ENCODE results near the gene U2AF1L4.

U2AF1L4 gene, protein sequence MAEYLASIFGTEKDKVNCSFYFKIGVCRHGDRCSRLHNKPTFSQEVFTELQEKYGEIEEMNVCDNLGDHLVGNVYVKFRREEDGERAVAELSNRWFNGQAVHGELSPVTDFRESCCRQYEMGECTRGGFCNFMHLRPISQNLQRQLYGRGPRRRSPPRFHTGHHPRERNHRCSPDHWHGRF
- 2.9 to 3.2 reads per million in 2 experiments for total RNA-seq

- DNase-seq (ENCODE audit: low read depth): peak; percentile 95
Observed at GRCh38 chr19:35745328-35746086, at the start of gene U2AF1L4, which contains the start of gene PSENEN. Gene U2AF1L4, minus strand, starts transcription at chr19:35745418. Its CDS starts 27 bp downstream, at chr19:35745391. Gene PSENEN, plus strand, starts transcription at chr19:35745651. Its CDS starts 280 bp downstream, at chr19:35745931.

DNA sequence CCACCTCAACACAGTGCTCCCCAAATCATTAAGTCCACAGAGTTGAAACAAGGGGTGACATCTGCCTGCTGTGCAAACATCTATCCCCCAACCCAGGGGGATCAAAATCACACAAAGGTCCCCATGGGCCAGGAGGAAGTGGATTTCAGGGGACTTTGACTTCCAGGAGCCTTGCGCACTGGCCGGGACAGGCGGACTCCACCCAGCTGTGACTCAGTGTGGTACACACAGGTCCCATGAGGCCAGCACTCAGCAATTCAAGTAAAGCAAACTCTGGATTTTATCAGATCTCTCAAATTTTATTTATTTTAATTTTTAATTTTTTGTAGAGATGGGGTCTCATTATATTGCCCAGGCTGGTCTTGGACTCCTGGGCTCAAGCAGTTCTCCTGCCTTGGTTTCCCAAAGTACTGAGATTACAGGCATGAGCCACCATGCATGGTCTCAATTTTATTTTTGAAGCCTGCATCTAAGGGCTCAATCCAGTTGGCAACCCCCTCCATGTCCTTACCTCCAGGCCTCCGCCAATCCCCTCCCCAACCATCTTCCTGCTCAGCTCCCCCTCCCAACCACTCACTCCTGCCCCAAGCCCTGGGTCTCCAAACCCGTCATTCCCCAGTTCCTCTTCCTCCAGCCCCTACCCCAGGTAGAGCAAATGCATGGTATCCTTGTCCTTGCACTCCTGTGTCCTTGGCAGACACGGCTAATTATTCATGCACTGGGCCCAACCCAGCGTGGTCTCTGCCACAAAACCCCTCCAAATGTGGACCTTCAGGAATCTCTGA, 48.4 kb upstream of the U2AF1L4 start:
- no peak for DNase-seq (ENCODE audit: low read depth)

DNA sequence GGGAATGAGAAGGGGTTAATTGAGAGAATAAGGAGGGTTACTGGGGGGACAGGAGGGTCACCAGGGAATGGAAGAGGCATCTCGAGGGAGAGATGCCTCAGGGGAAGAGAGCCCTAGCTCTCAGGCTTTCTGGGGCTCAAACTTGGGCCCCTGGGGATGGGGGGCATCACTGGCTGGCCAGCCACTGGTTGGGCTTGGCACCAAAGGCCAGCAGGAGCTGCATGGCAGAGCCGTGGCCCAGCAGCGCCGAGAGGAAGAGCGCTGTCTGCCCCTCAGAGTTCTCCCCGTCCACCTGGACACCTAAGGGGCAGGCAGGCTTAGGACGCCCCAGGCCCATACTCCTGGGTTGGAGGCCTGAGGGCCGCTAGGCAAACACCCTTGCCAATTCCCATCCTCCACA, 47.7 kb upstream of the U2AF1L4 start:
- DNase-seq (ENCODE audit: low read depth): no peak

GRCh38 chr19:35792312-35792711, 47.1 kb upstream of the U2AF1L4 start:
- DNase-seq (ENCODE audit: low read depth): no peak

DNA sequence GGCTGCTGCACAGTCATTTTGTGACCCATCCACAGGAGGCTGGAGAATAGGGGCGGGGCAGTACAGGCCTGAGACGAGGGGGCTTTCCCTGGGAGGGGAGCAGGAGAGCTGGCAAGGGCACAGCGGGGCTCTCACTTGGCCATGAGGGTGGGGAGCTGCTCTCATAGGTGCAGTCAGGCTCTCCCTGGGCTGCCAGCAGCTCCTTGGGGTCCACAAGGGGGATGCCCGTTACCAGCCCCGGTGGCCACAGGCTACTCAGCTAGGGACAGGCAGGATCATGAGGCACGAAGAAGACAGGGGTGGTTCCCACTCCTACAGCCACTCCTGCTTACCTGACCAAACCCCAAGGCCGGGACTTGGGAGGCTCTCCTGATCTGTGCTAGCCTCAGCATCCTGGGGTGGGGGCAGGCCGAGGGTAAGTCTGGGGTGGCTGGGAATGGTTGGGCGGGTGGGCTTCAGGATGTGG, 46.6 kb upstream of the U2AF1L4 start:
- no peak for DNase-seq (ENCODE audit: low read depth)

GRCh38 chr19:35790981-35791813, 46.0 kb upstream of the U2AF1L4 start:
- no peak for DNase-seq (ENCODE audit: low read depth)

GRCh38 chr19:35789978-35790944, 45.0 kb upstream of the U2AF1L4 start:
- no peak for DNase-seq (ENCODE audit: low read depth)

- no peak for DNase-seq (ENCODE audit: low read depth)
Observed at GRCh38 chr19:35789195-35789977, 44.2 kb upstream of the U2AF1L4 start.

DNA sequence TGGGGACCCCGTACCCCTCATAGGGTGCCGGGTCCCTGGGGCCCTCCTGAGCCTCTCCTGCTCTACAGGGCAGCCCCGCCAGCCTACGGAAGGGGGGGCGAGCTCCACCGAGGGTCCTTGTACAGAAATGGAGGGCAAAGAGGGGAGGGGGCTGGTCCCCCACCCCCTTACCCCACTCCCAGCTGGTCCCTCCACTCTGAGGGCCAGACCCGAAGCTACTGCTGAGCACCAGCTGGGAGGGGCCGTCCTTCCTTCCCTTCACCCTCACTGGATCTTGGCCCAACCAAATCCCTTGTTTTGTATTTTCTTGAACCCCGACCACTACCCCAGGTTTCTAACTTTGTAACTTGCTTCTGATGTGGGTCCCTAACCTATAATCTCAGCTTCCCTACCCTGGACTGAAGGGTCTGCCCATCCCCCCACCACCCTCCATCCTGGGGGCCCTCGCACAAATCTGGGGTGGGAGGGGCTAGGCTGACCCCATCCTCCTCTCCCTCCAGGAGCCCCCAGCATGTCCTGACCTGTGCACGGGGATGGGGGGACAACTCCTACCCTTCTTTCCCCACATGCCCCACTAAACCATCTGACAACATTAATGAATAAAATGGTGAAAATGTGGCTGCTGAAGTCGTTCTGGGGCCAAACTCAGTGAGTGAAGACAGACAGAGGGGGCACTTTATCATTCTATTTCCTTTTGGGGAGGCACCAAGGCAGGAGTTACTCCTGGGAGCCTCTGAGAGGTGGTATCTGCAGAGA, 43.2 kb upstream of the U2AF1L4 start:
- DNase-seq (ENCODE audit: low read depth): no peak

GRCh38 chr19:35787227-35787799, 42.1 kb upstream of the U2AF1L4 start:
- no peak for DNase-seq (ENCODE audit: low read depth)

DNA sequence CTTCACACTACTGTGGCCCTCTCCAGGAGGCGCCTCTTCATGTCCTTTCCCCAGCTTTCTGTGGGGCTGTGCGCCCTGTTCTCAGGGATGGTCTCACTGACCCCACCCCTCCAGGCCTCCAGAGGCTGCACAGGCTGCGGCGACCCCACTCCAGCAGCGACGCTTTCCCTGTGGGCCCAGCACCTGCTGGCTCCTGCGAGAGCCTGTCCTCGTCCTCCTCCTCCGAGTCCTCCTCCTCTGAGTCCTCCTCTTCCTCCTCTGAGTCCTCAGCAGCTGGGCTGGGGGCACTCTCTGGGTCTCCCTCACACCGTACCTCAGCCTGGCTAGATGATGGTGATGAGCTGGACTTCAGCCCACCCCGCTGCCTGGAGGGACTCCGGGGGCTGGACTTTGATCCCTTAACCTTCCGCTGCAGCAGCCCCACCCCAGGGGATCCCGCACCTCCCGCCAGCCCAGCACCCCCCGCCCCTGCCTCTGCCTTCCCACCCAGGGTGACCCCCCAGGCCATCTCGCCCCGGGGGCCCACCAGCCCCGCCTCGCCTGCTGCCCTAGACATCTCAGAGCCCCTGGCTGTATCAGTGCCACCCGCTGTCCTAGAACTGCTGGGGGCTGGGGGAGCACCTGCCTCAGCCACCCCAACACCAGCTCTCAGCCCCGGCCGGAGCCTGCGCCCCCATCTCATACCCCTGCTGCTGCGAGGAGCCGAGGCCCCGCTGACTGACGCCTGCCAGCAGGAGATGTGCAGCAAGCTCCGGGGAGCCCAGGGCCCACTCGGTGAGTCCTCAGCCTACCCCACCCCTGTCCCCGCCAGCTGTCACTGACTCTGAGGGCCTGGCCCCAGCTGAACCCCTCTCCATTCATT, 41.3 kb upstream of the U2AF1L4 start:
- DNase-seq (ENCODE audit: low read depth): no peak

GRCh38 chr19:35785339-35785627, 40.1 kb upstream of the U2AF1L4 start:
- DNase-seq (ENCODE audit: low read depth): no peak

DNA sequence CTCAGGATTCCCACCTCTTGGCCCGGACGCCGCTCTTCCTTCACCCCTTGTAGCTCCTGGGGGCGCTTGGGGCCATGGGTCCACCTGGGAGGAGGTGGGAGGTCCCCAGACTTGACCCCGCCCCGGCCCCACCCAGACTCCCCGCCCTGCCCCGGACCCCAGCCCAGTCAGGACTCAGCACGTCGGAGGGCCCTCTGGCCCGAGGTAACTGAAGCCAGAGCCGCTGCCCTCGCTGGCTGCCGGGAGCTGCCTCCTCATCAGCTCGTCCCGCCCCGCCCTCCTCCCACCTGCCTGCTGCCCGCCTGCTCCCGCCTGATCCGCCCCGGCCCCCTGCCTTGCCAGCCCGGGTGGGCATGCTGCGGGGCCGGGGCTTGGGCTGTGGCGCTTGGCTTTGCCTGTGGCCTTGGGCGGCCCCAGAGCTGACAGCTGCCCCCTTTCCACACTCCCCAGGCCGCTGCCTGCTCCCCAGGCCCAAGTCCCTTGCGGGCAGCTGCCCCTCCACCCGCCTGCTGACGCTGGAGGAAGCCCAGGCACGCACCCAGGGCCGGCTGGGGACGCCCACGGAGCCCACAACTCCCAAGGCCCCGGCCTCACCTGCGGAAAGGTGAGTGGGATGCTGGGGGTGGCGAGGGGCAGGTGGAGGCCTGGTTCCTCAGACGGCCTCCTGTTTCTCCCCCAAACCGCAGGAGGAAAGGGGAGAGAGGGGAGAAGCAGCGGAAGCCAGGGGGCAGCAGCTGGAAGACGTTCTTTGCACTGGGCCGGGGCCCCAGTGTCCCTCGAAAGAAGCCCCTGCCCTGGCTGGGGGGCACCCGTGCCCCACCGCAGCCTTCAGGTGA, 39.5 kb upstream of the U2AF1L4 start:
- no peak for DNase-seq (ENCODE audit: low read depth)

GRCh38 chr19:35783469-35784434, 38.5 kb upstream of the U2AF1L4 start:
- no peak for DNase-seq (ENCODE audit: low read depth)

GRCh38 chr19:35782589-35782988, 37.4 kb upstream of the U2AF1L4 start:
- DNase-seq (ENCODE audit: low read depth): no peak

- no peak for DNase-seq (ENCODE audit: low read depth)
Observed at GRCh38 chr19:35781650-35782049, 36.4 kb upstream of the U2AF1L4 start.

Measured in T follicular helper cell (primary cell).